ENCODE data around the gene OPN3.

OPN3 gene

DNA sequence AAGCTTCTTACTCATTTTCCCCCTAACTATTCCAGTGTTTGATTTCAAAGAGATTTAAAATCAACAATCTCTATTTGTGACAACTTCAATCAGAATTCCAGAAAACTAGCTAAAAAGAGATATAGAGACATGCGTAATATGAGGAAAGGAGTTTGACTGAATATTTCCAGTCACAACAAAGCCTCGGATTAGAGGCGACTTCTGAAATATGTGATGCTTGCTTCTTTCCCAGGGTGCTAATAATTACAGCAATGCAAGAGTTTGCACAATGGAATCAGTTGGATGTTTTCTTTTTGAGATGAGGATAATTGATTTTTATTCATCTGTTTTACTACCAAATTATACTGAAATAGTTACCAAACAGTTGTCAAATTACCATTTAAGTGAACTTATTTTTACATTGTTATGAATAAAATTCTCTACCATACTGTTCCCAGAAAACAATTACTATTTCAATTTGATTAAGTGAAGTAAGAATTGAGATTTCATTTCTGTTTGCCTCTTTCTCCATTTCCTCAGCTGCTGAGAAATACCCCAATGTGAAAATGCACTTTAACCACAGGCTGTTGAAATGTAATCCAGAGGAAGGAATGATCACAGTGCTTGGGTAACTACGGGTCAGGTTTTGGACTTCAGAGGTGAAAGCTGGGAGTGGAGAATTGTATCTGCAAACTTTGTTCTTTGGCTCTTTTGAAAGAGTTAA is 79.9 kb downstream of the OPN3 start:
- peak overlapping the region; percentile 79 for H3K27ac ChIP-seq
- TF ChIP-seq, protein P1, sequence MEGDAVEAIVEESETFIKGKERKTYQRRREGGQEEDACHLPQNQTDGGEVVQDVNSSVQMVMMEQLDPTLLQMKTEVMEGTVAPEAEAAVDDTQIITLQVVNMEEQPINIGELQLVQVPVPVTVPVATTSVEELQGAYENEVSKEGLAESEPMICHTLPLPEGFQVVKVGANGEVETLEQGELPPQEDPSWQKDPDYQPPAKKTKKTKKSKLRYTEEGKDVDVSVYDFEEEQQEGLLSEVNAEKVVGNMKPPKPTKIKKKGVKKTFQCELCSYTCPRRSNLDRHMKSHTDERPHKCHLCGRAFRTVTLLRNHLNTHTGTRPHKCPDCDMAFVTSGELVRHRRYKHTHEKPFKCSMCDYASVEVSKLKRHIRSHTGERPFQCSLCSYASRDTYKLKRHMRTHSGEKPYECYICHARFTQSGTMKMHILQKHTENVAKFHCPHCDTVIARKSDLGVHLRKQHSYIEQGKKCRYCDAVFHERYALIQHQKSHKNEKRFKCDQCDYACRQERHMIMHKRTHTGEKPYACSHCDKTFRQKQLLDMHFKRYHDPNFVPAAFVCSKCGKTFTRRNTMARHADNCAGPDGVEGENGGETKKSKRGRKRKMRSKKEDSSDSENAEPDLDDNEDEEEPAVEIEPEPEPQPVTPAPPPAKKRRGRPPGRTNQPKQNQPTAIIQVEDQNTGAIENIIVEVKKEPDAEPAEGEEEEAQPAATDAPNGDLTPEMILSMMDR (IDR thresholded peaks at IDR 0.05): no peak
- peak overlapping the region; percentile 17 to 24 for H3K4me3 ChIP-seq (ENCODE audit: low read depth in 1 of 2, low read length in 1 of 2)
- peaks cover 26 to 51% of the 10 kb centered on the region in 2 experiments for H3K4me1 ChIP-seq (ENCODE audit: control insufficient read depth in 1 of 2, insufficient read depth in 1 of 2, low read depth in 1 of 2, low read length in 1 of 2)
- no peaks in the 10 kb centered on the region for H3K27me3 ChIP-seq
- no peaks in the 10 kb centered on the region for H3K9me3 ChIP-seq
- no peaks in the 10 kb centered on the region for H3K36me3 ChIP-seq

DNA sequence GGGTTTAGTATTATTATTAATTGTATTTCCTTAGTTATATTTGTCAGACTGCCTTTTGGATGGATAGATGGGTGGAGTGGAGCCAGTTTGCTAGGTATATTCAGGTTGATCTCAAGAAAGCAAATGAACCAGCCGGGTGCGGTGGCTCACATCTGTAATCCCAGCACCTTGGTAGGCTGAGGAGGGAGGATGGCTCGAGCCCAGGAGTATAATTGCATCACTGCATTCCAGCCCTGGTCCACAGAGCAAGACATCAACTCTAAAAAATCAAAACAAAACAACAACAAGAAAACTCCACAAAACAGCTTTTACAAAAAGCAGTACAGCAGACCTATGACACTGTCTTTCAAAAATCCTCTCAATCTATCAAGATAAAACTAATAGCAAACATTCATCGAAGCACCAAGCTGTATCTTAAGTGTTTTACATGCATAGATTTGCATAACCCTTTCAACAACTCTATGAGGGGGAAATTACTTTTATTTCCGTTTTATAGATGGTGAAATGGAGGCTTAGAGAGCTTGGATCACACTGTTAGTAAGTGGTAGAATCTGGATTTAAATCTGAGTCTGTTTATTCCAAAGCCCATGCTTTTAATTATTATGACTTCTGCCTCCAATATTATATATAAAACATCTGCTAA is 82.5 kb downstream of the OPN3 start:
- no peak overlapping the region for H3K27ac ChIP-seq
- H3K4me3 ChIP-seq (ENCODE audit: low read depth in 1 of 2, low read length in 1 of 2): no peak overlapping the region
- H3K4me1 ChIP-seq (ENCODE audit: control insufficient read depth in 1 of 2, insufficient read depth in 1 of 2, low read depth in 1 of 2, low read length in 1 of 2): peaks cover 34 to 70% of the 10 kb centered on the region in 2 experiments
- no peaks in the 10 kb centered on the region for H3K27me3 ChIP-seq
- H3K9me3 ChIP-seq: no peaks in the 10 kb centered on the region
- H3K36me3 ChIP-seq: no peaks in the 10 kb centered on the region
- TF ChIP-seq, protein P1 (IDR thresholded peaks at IDR 0.05): no peak

DNA sequence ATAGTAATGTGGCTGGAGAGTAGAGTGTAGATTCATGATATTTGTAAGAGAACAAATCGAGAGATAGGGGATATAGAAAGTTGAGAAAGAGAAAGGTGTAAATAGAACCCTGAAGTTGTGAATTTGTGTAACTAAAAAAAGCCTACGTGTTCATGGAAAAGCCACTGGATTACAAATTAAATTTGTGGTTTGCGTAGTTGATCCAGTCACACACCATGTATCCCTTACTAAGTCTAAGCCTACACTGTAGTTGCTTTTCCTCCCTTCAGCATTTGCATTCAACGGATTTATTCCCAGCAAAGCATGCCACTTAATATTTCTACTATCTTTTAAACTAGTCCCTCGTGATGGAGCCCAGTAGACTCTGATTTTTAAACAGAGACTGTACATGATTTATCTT is 83.1 kb downstream of the OPN3 start:
- H3K27me3 ChIP-seq: no peaks in the 10 kb centered on the region
- no peaks in the 10 kb centered on the region for H3K9me3 ChIP-seq
- H3K36me3 ChIP-seq: no peaks in the 10 kb centered on the region
- H3K4me1 ChIP-seq (ENCODE audit: control insufficient read depth in 1 of 2, insufficient read depth in 1 of 2, low read depth in 1 of 2, low read length in 1 of 2): peaks cover 41 to 70% of the 10 kb centered on the region in 2 experiments
- H3K4me3 ChIP-seq (ENCODE audit: low read depth in 1 of 2, low read length in 1 of 2): no peak overlapping the region
- TF ChIP-seq, protein P1 (IDR thresholded peaks at IDR 0.05): no peak
- no peak overlapping the region for H3K27ac ChIP-seq

DNA sequence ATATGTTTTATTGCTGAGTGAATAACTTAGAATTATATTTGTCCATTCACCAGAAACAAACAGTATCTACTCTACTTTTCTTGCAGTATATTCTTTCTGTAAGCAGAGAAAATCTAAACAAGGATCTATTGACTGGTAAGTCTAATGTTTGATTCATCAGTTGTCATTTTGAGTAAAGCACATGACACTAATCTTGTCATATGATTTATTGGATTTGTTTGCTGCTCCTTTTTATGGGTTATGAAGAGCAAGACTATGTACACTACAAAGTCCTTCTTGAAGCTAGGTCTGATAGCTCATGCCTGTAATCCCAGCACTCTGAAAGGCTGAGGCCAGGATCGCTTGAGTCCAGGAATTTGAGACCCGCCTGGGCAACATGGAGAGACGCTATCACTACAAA is 84.6 kb downstream of the OPN3 start:
- peaks cover 41 to 69% of the 10 kb centered on the region in 2 experiments for H3K4me1 ChIP-seq (ENCODE audit: control insufficient read depth in 1 of 2, insufficient read depth in 1 of 2, low read depth in 1 of 2, low read length in 1 of 2)
- no peak overlapping the region for H3K27ac ChIP-seq
- H3K4me3 ChIP-seq (ENCODE audit: low read depth in 1 of 2, low read length in 1 of 2): no peak overlapping the region
- no peaks in the 10 kb centered on the region for H3K36me3 ChIP-seq
- no peaks in the 10 kb centered on the region for H3K27me3 ChIP-seq
- H3K9me3 ChIP-seq: no peaks in the 10 kb centered on the region
- TF ChIP-seq, protein P1 (IDR thresholded peaks at IDR 0.05): no peak

DNA sequence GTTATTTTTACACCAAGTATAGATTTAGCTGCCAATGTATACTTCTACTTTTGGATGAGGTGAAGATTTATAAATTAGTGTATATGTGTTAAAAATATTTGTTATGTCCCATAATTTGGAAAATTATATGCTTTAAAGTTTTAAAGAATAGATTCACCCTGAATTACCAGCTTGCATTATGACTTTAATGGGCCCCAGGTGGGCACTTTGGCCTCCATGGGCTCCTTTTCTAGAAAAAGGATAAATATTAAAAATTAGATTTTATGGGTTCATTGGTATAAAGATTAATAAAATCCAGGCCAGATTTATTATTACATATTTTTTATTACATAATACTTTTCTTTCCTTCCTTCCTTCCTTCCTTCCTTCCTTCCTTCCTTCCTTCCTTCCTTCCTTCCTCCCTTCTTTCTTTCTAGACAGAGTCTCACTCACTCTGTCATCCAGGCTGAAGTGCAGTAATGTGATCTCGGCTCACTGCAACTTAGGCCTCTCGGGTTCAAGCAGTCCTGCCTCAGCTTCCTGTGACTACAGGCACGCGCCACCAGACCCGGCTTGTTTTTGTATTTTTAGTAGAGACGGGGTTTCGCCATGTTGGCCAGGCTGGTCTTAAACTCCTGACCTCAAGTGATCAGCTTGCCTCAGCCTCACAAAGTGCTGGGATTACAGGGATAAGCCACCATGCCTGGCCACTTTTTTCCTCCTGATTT is 86.1 kb downstream of the OPN3 start:
- no peaks in the 10 kb centered on the region for H3K9me3 ChIP-seq
- no peaks in the 10 kb centered on the region for H3K27me3 ChIP-seq
- TF ChIP-seq, protein P1 (IDR thresholded peaks at IDR 0.05): no peak
- no peak overlapping the region for H3K4me3 ChIP-seq (ENCODE audit: low read depth in 1 of 2, low read length in 1 of 2)
- peak overlapping the region; percentile 89 for H3K27ac ChIP-seq
- peaks cover 32 to 58% of the 10 kb centered on the region in 2 experiments for H3K4me1 ChIP-seq (ENCODE audit: control insufficient read depth in 1 of 2, insufficient read depth in 1 of 2, low read depth in 1 of 2, low read length in 1 of 2)
- no peaks in the 10 kb centered on the region for H3K36me3 ChIP-seq
